ENCODE results near the gene TBC1D2.

TBC1D2 gene

DNA sequence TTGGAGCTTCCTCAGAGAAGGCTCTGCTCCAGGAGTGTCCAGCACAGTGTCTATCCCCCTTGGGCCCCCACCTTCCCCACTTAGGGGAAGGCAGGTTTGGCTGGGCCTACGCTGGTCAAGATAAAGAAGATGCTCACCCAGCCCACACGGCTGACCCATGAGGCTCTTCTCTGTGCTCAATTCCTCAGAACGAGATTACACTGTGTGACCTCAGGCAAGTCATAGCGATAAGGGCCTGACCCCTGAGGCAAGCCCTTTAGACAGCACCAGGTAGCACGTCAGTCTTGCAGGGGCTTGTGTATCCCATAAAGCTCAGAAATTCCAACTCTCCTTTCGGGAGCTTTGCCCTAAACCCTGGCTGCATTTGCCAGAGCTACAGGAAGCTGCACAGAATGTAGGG is 95.7 kb downstream of the TBC1D2 start:
- DNase-seq, result no peak

DNA sequence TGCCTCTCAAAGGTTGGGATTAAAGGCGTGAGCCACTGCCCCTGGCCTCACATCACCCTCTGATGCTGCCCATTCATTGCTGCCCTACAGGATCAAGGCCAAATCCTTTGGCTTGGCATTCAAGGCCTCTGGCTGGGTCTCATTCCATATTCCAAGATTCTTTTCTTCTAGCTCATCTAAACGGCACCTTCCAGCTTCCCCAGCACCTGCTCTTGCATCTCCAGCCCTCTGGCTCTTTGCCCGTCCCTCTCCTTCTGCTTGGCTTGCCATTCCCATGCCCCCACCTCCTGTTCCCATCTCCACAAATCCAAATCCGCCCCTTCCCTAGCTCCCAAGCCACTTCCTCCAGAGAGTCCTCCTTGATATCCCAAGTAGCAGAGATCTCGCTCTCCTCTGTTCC is 96.1 kb downstream of the TBC1D2 start:
- DNase-seq, result no peak

GRCh38 chr9:98158071-98158831 is 97.2 kb downstream of the TBC1D2 start:
- no peak for DNase-seq

DNA sequence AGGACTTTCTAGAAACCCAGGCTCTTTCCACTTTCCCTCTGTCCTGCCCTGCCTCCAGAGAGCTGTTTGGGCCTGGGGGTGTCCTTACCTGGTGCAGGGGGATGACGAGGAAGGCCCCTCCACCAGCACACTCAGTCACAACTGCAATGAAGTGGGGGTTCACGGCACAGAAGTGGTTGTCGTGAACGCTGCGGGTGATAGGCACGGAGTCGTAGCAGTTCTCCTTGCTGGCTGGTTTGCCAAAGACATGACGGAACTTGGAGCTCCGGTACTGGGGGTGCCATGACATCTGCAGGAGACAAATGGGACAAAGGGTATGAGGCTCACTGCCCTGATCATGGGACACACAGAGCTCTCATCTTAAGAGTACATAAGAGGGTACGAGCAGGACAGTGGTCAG is 98.1 kb downstream of the TBC1D2 start:
- DNase-seq, result no peak

DNA sequence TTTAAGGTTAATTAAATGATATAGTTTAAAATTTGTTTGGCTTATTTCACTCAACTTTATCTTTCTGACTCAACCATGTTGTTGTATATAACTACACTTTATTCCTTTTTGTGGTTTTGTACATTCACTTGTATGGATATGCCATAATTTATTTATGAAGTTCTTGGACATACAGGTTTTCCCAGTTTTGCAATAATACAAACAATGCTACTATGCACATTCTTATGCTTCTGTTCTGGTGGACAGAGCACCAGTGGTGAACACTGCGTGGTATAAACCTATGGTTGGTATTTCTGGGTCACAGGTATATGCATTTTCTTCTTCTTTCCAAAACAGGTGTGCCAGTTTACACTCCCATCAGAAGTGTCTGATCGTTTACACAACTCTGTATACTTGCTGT is 100.8 kb downstream of the TBC1D2 start:
- no peak for DNase-seq

- DNase-seq, result no peak
These were observed 102.9 kb downstream of the TBC1D2 start for GRCh38 chr9:98152526-98152925.

- no peak for DNase-seq
These were observed 104.7 kb downstream of the TBC1D2 start for GRCh38 chr9:98150721-98151120.

DNA sequence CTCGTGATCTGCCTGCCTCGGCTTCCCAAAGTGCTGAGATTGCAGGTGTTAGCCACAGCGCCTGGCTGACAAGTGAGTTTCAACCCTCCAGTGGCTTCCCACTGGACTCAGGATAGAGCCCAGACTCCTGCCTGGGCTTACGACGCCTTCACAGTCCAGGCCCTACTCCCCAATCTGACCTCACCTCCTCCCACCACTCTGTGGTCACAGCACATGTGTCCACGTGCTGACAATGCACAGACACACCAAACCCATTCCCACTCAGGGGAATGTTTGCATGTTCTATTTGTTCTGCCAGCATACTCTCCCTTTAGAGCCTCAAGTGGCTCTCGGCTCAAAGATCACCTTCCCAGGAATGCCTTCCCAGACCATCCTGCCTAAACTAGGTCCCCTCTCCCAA is 105.3 kb downstream of the TBC1D2 start:
- DNase-seq, result no peak

DNA sequence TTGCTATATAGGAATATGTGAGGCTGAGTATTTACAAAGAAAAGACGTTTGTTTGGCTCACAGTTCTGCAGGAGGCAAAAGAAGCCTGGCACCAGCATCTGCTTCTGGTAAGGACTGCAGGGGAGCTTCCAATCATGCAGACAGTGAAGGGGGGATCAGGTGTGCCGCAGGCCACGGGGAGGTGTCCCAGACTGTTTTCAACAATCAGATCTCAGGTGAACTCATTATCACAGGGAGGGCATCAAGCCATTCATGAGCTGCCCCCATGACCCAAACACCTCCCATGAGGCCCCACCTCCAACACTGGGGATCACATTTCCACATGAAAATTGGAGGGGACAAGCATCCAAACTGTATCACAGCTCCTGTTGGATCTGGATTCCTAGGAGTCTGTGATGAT is 106.0 kb downstream of the TBC1D2 start:
- no peak for DNase-seq
